Caco-2 (cell line): ENCODE data around the gene MCAT. TPM values are rescaled to one million over a fixed set of nuclear protein-coding genes. Genes with fewer than 3 reads are reported as not detected.
A peak's percentile ranks its signal among the peaks of the same experiment; 100 is the strongest.

Experiments
- BruUV-seq: library from RNA; stranded (reverse); fragments of 400-500 nt; replicated peaks from 2 replicates; lab custom pipeline; 2021; lab: Mats Ljungman, UMichigan
- CTCF ChIA-PET: fragments of 300-600 bp; sonication (Branson Sonifier 250); formaldehyde crosslinking; loops from one replicate; lab custom pipeline; 2022; ENCODE audit warnings: antibody characterized with exemption; lab: Charles Lee
- POLR2A ChIA-PET: fragments of 300-600 bp; sonication (Branson Sonifier 250); formaldehyde crosslinking; loops from one replicate; lab custom pipeline; 2022; ENCODE audit warnings: antibody characterized with exemption; lab: Charles Lee
- DNase-seq, 2 experiments: peaks; one replicate each; pipeline versions ENCODE4 v3.0.0 to v3.0.0-alpha.2; 2020 to 2022
- H3K27me3 ChIP-seq: replicated peaks from 2 replicates; pipeline ENCODE4 v1.6.0; 2011; ENCODE audit warnings: low read length; ENCODE audit not compliant: control insufficient read depth, insufficient read depth
- H3K36me3 ChIP-seq: 2 replicates; pipeline ENCODE4 v1.5.1; 2011; ENCODE audit warnings: low read length; ENCODE audit not compliant: control insufficient read depth, insufficient read depth
- H3K4me1 ChIP-seq: fragments of 250-450 bp; sonication (Bioruptor Pico); 2 replicates; pipeline ENCODE4 v1.5.1; 2020; ENCODE audit warnings: mild to moderate bottlenecking
- H3K4me3 ChIP-seq: 2 replicates; pipeline ENCODE4 v1.5.1; 2011; ENCODE audit warnings: low read depth, mild to moderate bottlenecking, control low read depth, low read length
- H3K9me3 ChIP-seq: fragments of 250-450 bp; sonication (Bioruptor Pico); 2 replicates; pipeline ENCODE4 v1.5.1; 2020; ENCODE audit warnings: mild to moderate bottlenecking, moderate library complexity
- H3K27ac Mint-ChIP-seq: one replicate; pipeline ENCODE4 v1.8.0; 2022; ENCODE audit warnings: mixed read lengths; ENCODE audit not compliant: unreplicated experiment
- H3K27me3 Mint-ChIP-seq: one replicate; pipeline ENCODE4 v1.8.0; 2022; ENCODE audit warnings: mixed read lengths; ENCODE audit not compliant: insufficient read depth, unreplicated experiment
- H3K36me3 Mint-ChIP-seq: one replicate; pipeline ENCODE4 v1.8.0; 2022; ENCODE audit warnings: mild to moderate bottlenecking, mixed read lengths; ENCODE audit not compliant: insufficient read depth, unreplicated experiment
- H3K4me1 Mint-ChIP-seq: one replicate; pipeline ENCODE4 v1.8.0; 2022; ENCODE audit warnings: low read depth, mixed read lengths; ENCODE audit not compliant: unreplicated experiment
- H3K4me3 Mint-ChIP-seq: one replicate; pipeline ENCODE4 v1.8.0; 2022; ENCODE audit warnings: mild to moderate bottlenecking, moderate library complexity, mixed read lengths; ENCODE audit not compliant: unreplicated experiment
- H3K9me3 Mint-ChIP-seq: one replicate; pipeline ENCODE4 v1.8.0; 2022; ENCODE audit warnings: mixed read lengths; ENCODE audit not compliant: unreplicated experiment
- intact Hi-C: fragments of 100-400 bp; cut with micrococcal nuclease; formaldehyde crosslinking; loops from one replicate; pipeline ENCODE4 v1.10.0; 2022; ENCODE audit not compliant: unreplicated experiment
- total RNA-seq: library from RNA; stranded (reverse); gene quantifications from 2 replicates; pipeline ENCODE4 v1.2.3, GENCODE V29; 2022
- TF ChIP-seq, protein P1 (sequence below), 2 experiments: fragments of 200-600 bp in 1 of 2; IDR thresholded peaks; 1 replicate in 1 of 2; 2 replicates in 1 of 2; pipeline versions ENCODE4 v1.5.1 to v1.8.0; 2011 to 2022; ENCODE audit warnings: antibody characterized with exemption in 1 of 2, control low read depth in 1 of 2, inconsistent platforms in 1 of 2, low read depth in 1 of 2, low read length in 1 of 2, mild to moderate bottlenecking in 1 of 2, moderate library complexity in 1 of 2; ENCODE audit not compliant: insufficient read depth in 1 of 2, severe bottlenecking in 1 of 2, unreplicated experiment in 1 of 2

The MCAT gene
- total RNA-seq, 1 experiment from 2014 or later = 23.5 TPM

DNA sequence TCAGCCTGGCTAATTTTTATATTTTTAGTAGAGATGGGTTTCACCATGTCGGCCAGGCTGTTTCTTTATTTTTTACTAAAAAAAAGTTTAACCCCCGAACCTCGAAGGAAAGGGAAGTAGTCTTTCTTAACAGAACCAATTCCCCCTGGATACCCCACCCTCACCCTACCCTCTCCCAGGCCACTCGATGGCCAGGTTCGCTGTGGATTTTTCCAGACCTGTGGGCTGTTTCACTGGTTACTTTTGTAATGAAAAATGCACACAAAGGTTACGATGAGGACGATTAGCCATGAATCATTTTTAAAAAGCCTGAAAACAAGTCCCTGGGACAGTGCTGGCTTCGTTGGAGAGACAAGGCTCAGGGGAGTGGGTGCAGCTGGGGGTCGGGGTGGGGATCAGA, 10.7 kb upstream of the MCAT start:
- H3K4me1 Mint-ChIP-seq = peaks cover 7% of the 10 kb centered on the region
- TF ChIP-seq, protein P1, sequence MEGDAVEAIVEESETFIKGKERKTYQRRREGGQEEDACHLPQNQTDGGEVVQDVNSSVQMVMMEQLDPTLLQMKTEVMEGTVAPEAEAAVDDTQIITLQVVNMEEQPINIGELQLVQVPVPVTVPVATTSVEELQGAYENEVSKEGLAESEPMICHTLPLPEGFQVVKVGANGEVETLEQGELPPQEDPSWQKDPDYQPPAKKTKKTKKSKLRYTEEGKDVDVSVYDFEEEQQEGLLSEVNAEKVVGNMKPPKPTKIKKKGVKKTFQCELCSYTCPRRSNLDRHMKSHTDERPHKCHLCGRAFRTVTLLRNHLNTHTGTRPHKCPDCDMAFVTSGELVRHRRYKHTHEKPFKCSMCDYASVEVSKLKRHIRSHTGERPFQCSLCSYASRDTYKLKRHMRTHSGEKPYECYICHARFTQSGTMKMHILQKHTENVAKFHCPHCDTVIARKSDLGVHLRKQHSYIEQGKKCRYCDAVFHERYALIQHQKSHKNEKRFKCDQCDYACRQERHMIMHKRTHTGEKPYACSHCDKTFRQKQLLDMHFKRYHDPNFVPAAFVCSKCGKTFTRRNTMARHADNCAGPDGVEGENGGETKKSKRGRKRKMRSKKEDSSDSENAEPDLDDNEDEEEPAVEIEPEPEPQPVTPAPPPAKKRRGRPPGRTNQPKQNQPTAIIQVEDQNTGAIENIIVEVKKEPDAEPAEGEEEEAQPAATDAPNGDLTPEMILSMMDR (IDR thresholded peaks at IDR 0.05; ENCODE audit: insufficient read depth in 1 of 2, low read depth in 1 of 2, low read length in 1 of 2, severe bottlenecking in 1 of 2, unreplicated experiment in 1 of 2) = no peak
- intact Hi-C loops = no loop called here
- H3K4me1 ChIP-seq = peaks cover 6% of the 10 kb centered on the region; the same call in 1 of the 2 replicates
- BruUV-seq = no TSS peak
- ChIA-PET CTCF (no interaction called here), POLR2A (no interaction called here)
- H3K27me3 Mint-ChIP-seq = no peaks in the 10 kb centered on the region
- H3K36me3 ChIP-seq = no peaks in the 10 kb centered on the region
- DNase-seq = no peak
- H3K27me3 ChIP-seq = no peaks in the 10 kb centered on the region
- H3K9me3 Mint-ChIP-seq = no peaks in the 10 kb centered on the region
- H3K4me3 ChIP-seq = no peak overlapping the region
- H3K4me3 Mint-ChIP-seq = no peak overlapping the region
- no peaks in the 10 kb centered on the region for H3K9me3 ChIP-seq
- H3K27ac Mint-ChIP-seq = no peak overlapping the region
- H3K36me3 Mint-ChIP-seq = no peaks in the 10 kb centered on the region

DNA sequence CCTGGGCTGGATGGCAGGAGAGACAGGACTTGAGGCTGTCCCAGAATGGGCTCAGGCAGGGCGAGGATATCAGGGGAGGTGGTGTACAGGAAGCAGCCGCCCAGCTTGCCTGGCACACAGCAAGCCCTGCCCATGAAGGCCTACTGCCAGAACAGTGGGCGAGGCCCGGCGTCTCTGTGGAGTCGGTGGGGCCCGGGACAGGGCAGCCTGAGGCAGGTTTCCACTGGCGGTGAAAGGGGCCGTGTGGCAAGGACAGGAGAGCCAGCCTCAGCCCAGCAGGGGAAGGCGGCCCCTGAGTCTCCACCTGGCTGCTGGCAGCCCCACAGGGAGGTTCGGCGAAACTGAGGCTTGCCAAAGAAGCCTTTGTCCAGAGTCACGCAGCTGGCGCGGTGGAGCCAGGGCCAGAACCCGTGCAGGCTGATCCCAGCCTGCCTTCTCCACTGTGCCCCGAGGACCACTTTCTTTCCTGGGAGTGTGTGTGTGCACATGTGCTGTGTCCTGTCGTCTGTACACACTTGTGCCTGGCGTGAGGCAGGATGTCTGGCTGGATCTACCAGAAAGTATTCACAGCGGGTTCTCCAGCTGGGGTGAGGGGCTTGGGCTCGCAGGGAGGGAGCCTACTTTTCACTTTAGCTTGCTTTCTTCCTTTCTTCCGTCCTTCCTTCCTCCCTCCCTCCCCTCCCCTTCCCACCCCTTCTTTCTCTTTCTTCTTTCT, 9.3 kb upstream of the MCAT start:
- no peaks in the 10 kb centered on the region for H3K36me3 Mint-ChIP-seq
- Histone ChIP-seq H3K4me1 (peaks cover 6% of the 10 kb centered on the region; the same call in 1 of the 2 replicates), H3K9me3 (no peaks in the 10 kb centered on the region), H3K36me3 (no peaks in the 10 kb centered on the region), H3K4me3 (peak overlapping the region; percentile 90), H3K27me3 (no peaks in the 10 kb centered on the region)
- no peak overlapping the region for H3K27ac Mint-ChIP-seq
- H3K4me3 Mint-ChIP-seq = peak overlapping the region; percentile 88
- TF ChIP-seq, protein P1 (IDR thresholded peaks at IDR 0.05; ENCODE audit: insufficient read depth in 1 of 2, low read depth in 1 of 2, low read length in 1 of 2, severe bottlenecking in 1 of 2, unreplicated experiment in 1 of 2) = no peak
- H3K4me1 Mint-ChIP-seq = peaks cover 7% of the 10 kb centered on the region
- BruUV-seq = no TSS peak
- H3K27me3 Mint-ChIP-seq = no peaks in the 10 kb centered on the region
- no peaks in the 10 kb centered on the region for H3K9me3 Mint-ChIP-seq
- intact Hi-C loops = no loop called here
- CTCF ChIA-PET = interaction anchor here (0.7 kb wide), 2 partner anchors 10 to 48 kb away, joined by 5 read pairs; no protein-coding TSS in a partner anchor
- no peak for DNase-seq
- POLR2A ChIA-PET = no interaction called here

DNA sequence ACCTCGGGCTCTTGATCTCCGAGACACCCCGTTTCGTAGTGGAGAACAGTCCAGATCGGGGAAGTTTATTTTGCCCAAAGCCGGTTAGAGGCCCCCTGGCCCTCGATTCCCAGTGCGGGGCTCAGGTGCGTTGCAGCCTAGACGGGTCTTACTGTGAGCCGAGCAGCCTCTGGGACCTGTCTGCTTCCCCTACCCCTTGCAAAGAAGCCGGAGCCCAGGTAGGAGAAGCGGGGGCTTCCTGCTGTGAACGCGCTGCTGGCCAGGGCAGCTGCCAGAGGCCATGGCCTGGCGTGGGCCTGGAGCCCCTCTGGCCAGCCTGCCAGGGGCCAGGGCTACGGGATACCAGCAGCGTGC, 8.8 kb upstream of the MCAT start:
- Mint-ChIP-seq H3K4me3 (peak overlapping the region; percentile 88), H3K36me3 (no peaks in the 10 kb centered on the region), H3K9me3 (no peaks in the 10 kb centered on the region), H3K4me1 (peaks cover 7% of the 10 kb centered on the region), H3K27me3 (no peaks in the 10 kb centered on the region), H3K27ac (no peak overlapping the region)
- CTCF ChIA-PET = no interaction called here
- no TSS peak for BruUV-seq
- TF ChIP-seq, protein P1 (IDR thresholded peaks at IDR 0.05; ENCODE audit: insufficient read depth in 1 of 2, low read depth in 1 of 2, low read length in 1 of 2, severe bottlenecking in 1 of 2, unreplicated experiment in 1 of 2) = no peak
- Histone ChIP-seq H3K9me3 (no peaks in the 10 kb centered on the region), H3K36me3 (no peaks in the 10 kb centered on the region), H3K4me3 (peak overlapping the region; percentile 90), H3K4me1 (peaks cover 6% of the 10 kb centered on the region; the same call in 1 of the 2 replicates), H3K27me3 (no peaks in the 10 kb centered on the region)
- POLR2A ChIA-PET = no interaction called here
- intact Hi-C loops = no loop called here
- no peak for DNase-seq
